ENCODE measurements around the gene ZSWIM1.

Gene ZSWIM1

GRCh38 chr20:45888681-45889080 lies 7.7 kb downstream of the ZSWIM1 start:
- in situ Hi-C loops (cut with HindIII; ENCODE audit: low sequenced_read_pairs) = no loop called here
- no peak for DNase-seq (ENCODE audit: low read depth, low spot score)
- no peak overlapping the region for H3K4me3 ChIP-seq (ENCODE audit: low read depth, low read length)
- TF ChIP-seq, protein P1, sequence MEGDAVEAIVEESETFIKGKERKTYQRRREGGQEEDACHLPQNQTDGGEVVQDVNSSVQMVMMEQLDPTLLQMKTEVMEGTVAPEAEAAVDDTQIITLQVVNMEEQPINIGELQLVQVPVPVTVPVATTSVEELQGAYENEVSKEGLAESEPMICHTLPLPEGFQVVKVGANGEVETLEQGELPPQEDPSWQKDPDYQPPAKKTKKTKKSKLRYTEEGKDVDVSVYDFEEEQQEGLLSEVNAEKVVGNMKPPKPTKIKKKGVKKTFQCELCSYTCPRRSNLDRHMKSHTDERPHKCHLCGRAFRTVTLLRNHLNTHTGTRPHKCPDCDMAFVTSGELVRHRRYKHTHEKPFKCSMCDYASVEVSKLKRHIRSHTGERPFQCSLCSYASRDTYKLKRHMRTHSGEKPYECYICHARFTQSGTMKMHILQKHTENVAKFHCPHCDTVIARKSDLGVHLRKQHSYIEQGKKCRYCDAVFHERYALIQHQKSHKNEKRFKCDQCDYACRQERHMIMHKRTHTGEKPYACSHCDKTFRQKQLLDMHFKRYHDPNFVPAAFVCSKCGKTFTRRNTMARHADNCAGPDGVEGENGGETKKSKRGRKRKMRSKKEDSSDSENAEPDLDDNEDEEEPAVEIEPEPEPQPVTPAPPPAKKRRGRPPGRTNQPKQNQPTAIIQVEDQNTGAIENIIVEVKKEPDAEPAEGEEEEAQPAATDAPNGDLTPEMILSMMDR (IDR thresholded peaks at IDR 0.05; ENCODE audit: low read depth, low read length) = no peak

- DNase-seq (ENCODE audit: low read depth, low spot score) = peak; percentile 84
- in situ Hi-C loops (cut with HindIII; ENCODE audit: low sequenced_read_pairs) = no loop called here
Observed at GRCh38 chr20:45890077-45890984, 9.3 kb downstream of the ZSWIM1 start.

DNA sequence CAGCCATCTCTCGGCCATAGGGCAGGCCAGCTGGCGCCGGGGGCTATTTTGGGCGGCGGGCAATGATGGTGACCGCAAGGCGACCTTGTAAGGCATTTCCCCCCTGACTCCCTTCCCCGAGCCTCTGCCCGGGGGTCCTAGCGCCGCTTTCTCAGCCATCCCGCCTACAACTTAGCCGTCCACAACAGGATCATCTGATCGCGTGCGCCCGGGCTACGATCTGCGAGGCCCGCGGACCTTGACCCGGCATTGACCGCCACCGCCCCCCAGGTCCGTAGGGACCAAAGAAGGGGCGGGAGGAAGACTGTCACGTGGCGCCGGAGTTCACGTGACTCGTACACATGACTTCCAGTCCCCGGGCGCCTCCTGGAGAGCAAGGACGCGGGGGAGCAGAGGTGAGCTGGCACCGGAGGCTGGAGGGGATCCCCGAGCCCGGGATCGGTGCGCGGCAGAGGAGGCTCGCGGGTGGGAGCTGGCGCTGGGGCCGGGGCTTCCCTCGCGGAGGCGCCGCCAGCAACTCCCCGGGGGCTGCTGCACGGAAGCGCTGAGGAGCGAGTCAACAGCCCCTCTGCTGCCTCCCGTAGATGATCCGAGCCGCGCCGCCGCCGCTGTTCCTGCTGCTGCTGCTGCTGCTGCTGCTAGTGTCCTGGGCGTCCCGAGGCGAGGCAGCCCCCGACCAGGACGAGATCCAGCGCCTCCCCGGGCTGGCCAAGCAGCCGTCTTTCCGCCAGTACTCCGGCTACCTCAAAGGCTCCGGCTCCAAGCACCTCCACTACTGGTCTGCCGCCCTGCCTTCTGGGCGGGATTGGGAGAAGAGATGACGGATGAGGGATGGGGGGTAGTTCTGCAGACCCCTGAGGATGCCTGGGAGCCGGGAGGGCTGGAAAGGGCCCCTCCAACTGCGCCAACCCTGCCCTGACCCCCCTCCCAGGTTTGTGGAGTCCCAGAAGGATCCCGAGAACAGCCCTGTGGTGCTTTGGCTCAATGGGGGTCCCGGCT lies 10.3 kb downstream of the ZSWIM1 start, which contains the start of the genes CTSA and NEURL2:
Gene CTSA, plus strand, starts transcription at position 351 of the 999 bp plus-strand sequence. Its CDS starts 234 bp downstream, at position 585.
Gene NEURL2, minus strand, starts transcription at position 224 of the 999 bp plus-strand sequence. Its CDS starts 217 bp downstream, at position 7.
- TF ChIP-seq, protein P1 (IDR thresholded peaks at IDR 0.05; ENCODE audit: low read depth, low read length) = no peak
- in situ Hi-C loops (cut with HindIII; ENCODE audit: low sequenced_read_pairs) = no loop called here
- peak within 1 kb of the TSS; percentile 80 for H3K4me3 ChIP-seq (ENCODE audit: low read depth, low read length)
- peak; percentile 90 for DNase-seq (ENCODE audit: low read depth, low spot score)

More at GRCh38 chr20:45890077-45890984, 9.3 kb downstream of the ZSWIM1 start:
- H3K4me3 ChIP-seq (ENCODE audit: low read depth, low read length) = peak overlapping the region; percentile 80
- TF ChIP-seq, protein P1 (IDR thresholded peaks at IDR 0.05; ENCODE audit: low read depth, low read length) = peak; percentile 87

- in situ Hi-C loops (cut with HindIII; ENCODE audit: low sequenced_read_pairs) = no loop called here
- TF ChIP-seq, protein P1 (IDR thresholded peaks at IDR 0.05; ENCODE audit: low read depth, low read length) = peak; percentile 33
- peak overlapping the region; percentile 80 for H3K4me3 ChIP-seq (ENCODE audit: low read depth, low read length)
- no peak for DNase-seq (ENCODE audit: low read depth, low spot score)
Observed at GRCh38 chr20:45892049-45892825, 11.2 kb downstream of the ZSWIM1 start.

GRCh38 chr20:45892828-45893500 lies 11.9 kb downstream of the ZSWIM1 start:
- no peak for DNase-seq (ENCODE audit: low read depth, low spot score)
- in situ Hi-C loops (cut with HindIII; ENCODE audit: low sequenced_read_pairs) = no loop called here
- H3K4me3 ChIP-seq (ENCODE audit: low read depth, low read length) = no peak overlapping the region
- TF ChIP-seq, protein P1 (IDR thresholded peaks at IDR 0.05; ENCODE audit: low read depth, low read length) = no peak

All from astrocyte of the spinal cord (primary cell).